ENCODE data around the gene ZNF384. TPM values are rescaled to one million over a fixed set of nuclear protein-coding genes. Genes with fewer than 3 reads are reported as not detected.

The ZNF384 gene
- total RNA-seq, 1 donor from 2014 or later: 26.0 TPM

DNA sequence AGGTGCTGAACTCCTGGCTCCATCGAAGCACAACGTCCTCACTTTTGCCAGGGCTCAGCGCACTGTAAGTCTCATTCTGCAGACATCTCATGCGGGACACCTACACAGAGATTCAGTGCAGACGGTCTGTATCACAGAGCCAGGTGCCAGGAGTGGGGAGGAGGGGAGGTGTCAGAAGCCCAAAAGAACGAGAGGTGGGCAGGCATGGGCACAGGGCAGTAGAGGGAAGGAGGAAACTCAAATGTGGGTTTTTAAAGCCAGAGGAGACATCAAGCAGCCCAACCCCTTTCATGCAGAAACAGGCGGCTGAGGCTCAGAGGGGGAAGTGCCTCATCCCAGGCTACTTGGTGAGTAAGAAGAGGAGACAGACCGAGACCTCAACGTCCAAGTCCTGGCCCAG is 50.9 kb downstream of the ZNF384 start:
- DNase-seq (ENCODE audit: missing footprints): no peak
- no peak for ATAC-seq
- intact Hi-C loops (cut with DNase I): no loop called here

- ATAC-seq (peak; percentile 53), DNase-seq (ENCODE audit: missing footprints) (no peak)
- intact Hi-C loops (cut with DNase I): no loop called here
Measured at GRCh38 chr12:6635856-6636531, 53.2 kb downstream of the ZNF384 start, which contains the start of gene LPAR5. LPAR5 (minus strand) TSS chr12:6635959; CDS start chr12:6621248, 14,711 bp downstream.

- DNase-seq (ENCODE audit: missing footprints) (no peak), ATAC-seq (no peak)
- intact Hi-C loops (cut with DNase I): no loop called here
Measured at GRCh38 chr12:6635375-6635855, 53.8 kb downstream of the ZNF384 start.

DNA sequence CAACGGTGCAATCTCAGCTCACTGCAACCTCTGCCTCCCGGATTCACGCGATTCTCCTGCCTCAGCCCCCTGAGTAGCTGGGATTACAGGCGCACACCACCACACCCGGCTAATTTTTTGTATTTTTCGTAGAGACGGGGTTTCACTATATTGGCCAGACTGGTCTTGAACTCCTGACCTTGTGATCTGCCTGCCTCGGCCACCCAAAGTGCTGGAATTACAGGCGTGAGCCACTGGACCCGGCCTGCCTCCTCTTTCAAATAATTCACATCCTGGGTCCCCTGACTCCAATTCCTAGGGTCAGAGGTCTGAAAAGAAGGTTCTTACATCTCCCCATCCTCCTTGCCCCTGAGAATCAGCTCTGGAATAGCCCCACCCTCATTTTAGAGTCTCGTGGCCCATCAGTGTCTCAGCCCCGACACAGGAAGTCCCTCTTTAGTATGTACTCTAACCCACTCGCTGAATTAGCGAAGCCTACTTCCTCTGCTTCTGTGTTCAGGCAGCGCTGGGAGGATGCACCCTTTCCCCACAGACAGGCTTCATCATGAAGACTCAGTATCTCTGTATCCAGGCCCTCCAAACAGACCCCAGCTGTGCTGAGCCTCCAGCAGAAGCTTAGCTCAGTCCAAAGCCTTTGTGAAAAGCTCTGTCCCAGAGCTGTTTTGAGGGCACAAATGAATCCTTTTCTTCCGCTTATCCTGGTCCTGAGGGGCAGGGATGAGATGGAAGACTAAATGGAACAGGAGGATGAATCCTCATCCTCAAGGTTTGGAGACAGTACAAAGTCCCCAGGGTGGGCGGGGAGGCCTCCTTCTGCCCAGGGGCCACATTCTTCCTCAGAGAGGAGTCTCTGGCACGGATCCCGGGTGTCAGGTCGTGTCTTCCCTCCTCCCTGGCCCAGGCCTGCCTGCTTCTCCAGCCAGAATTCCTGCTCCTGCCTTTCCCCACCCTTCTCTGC is 56.9 kb downstream of the ZNF384 start:
- DNase-seq (ENCODE audit: missing footprints) (no peak), ATAC-seq (peak; percentile 25)
- intact Hi-C loops (cut with DNase I): no loop called here

DNA sequence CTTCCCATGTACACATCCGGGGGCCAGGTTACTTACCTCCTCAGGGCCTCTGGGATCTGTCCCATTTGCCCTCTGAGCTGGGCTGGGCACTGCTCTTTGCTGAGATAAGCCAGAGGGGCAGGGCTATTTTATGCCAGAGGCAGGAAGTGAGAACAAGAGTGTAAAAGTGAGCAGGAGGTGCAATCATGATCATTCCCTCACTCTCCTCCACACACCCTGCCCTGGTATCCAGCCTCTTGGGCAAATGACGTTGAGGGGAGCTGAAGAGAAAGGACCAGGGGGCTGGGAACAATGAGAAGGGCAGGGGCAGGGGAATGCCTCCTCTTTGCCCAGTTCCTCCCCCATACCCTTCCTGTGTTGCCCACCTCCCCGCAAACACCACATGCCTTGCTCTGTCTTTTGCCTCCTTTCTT is 57.6 kb downstream of the ZNF384 start:
- ATAC-seq: peak; percentile 72
- no peak for DNase-seq (ENCODE audit: missing footprints)
- intact Hi-C loops (cut with DNase I): no loop called here

DNA sequence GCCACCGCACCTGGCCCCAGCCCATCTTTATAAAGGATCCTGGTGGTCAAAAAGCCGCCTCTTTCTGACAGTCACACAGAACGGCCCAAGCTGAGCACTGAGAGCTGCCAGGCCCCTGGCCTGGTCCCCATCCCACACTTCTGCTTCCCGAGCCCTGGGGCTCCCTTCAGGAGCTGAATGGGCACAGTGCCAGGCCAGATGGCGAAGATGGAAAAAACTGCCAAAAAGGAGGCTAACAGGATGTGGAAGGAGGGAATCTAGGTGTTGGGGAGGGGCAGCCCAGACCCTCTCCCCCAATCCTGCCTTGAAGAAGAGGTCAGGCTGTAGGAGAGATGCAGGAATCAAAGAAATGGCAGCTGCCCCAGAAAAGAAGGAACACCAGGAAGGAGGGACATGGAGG is 58.4 kb downstream of the ZNF384 start:
- intact Hi-C loops (cut with DNase I): no loop called here
- DNase-seq (ENCODE audit: missing footprints) (no peak), ATAC-seq (no peak)

DNA sequence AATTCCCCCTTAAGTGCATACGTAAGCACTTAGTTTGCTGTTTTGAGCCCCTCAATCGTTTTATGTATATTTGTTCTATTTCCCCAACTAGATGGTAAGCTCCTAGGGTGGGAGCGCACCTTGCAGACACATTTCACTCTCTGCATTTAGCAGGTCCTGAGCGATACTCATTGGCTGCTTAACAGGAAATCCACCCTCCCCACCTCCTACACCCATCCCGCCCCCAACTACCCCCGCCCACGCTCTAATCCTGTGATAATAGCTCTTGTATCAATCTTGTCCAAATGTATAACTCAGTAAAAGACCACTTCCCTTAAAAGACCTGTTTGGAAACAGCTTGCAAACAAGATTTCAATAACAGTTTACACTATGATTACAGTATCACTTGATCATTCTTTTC is 61.6 kb downstream of the ZNF384 start:
- DNase-seq (ENCODE audit: missing footprints) (no peak), ATAC-seq (no peak)
- intact Hi-C loops (cut with DNase I): no loop called here

- ATAC-seq: no peak
- no peak for DNase-seq (ENCODE audit: missing footprints)
- intact Hi-C loops (cut with DNase I): no loop called here
Measured at GRCh38 chr12:6626654-6627283, 62.4 kb downstream of the ZNF384 start.

DNA sequence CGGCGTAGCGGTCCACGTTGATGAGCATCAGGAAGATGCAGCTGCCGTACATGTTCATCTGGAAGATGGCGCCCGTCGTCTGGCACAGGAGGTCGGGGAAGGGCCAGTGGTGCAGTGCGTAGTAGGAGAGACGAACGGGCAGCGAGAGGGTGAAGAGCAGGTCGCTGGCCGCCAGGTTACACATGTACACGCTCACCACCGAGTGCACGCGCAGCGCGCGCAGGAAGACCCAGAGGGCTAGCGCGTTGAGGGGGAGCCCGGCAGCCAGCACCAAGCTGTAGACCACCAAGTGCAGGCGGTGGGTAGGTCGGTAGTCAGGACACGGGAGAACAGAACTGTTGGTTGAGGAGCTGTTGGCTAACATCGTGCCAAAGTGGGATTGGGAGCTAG is 68.3 kb downstream of the ZNF384 start:
- intact Hi-C loops (cut with DNase I): no loop called here
- ATAC-seq (no peak), DNase-seq (ENCODE audit: missing footprints) (no peak)

- ATAC-seq: no peak
- intact Hi-C loops (cut with DNase I): no loop called here
Measured at GRCh38 chr12:6620137-6620884, 68.9 kb downstream of the ZNF384 start.

DNA sequence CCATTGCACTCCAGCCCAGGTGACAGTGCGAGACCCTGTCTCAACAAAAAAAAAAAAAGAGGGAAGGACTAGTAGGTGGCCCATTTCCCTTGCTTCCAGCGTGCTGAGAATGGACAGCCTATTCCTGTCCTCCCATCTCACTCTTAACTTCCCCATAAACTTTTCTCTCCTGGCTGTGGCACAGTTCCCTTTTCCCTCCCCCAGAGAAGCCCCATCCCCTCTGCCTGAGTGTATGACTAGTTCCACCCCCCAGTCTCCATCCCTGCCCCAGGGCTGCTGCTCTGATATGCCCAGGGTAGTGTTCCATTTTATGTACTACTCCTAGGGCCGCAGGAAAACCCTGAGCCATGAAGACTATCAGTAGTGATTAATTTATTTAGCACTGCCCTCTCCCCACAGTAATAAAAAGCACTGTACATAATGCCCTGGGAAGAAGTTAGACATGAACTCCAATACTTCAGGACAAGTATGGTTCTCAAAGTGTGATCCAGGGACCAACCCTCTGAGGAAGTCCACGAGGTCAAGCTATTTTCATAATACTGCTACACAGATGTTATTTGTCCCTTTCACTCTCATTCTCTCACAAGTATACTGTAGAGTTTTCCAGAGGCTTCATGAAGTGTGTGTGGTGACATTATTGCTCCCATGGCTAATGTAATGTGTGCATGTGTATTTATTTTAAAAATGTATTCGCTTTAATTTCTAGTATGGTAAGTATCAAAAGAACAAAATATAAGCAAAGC is 70.5 kb downstream of the ZNF384 start:
- intact Hi-C loops (cut with DNase I): loop anchor here (5.0 kb wide), 2 partner anchors 44 to 159 kb away; partner anchors contain the start of gene ING4
- ATAC-seq (no peak), DNase-seq (ENCODE audit: missing footprints) (no peak)

More at GRCh38 chr12:6620137-6620884, 68.9 kb downstream of the ZNF384 start:
- DNase-seq (ENCODE audit: missing footprints): peak; percentile 76

Other genes with a start within 250 kb of the ZNF384 start
- not detected for gene CD27, start 244.4 kb downstream of the ZNF384 start, total RNA-seq
- 15.7 TPM for gene TAPBPL, start 237.3 kb downstream of the ZNF384 start, total RNA-seq
- gene VAMP1, start 218.7 kb downstream of the ZNF384 start, total RNA-seq: 4.2 TPM
- 278 TPM for gene MRPL51, start 196.1 kb downstream of the ZNF384 start, total RNA-seq
- gene NCAPD2, start 195.3 kb downstream of the ZNF384 start, total RNA-seq: 11.6 TPM
- gene GAPDH, start 154.9 kb downstream of the ZNF384 start, total RNA-seq: 4,337 TPM
- gene IFFO1, start 133.3 kb downstream of the ZNF384 start, total RNA-seq: 15.9 TPM
- 16.2 TPM for gene NOP2, start 121.1 kb downstream of the ZNF384 start, total RNA-seq
- 165 TPM for gene CHD4, start 82.0 kb downstream of the ZNF384 start, total RNA-seq
- 7.5 TPM for gene LPAR5, start 53.4 kb downstream of the ZNF384 start, total RNA-seq
- gene ACRBP, start 41.9 kb downstream of the ZNF384 start, total RNA-seq: 1.2 TPM
- gene ING4, start 26.3 kb downstream of the ZNF384 start, total RNA-seq: 21.1 TPM
- 0.27 TPM for gene PIANP, start 11.4 kb upstream of the ZNF384 start, total RNA-seq
- 83.1 TPM for gene COPS7A, start 34.7 kb upstream of the ZNF384 start, total RNA-seq
- 156 TPM for gene MLF2, start 63.8 kb upstream of the ZNF384 start, total RNA-seq
- 152 TPM for gene PTMS, start 77.0 kb upstream of the ZNF384 start, total RNA-seq
- 0.24 TPM for gene LAG3, start 83.1 kb upstream of the ZNF384 start, total RNA-seq
- 13.4 TPM for gene CD4, start 100.2 kb upstream of the ZNF384 start, total RNA-seq
- gene GPR162, start 132.4 kb upstream of the ZNF384 start, total RNA-seq: 7.8 TPM
- 10.3 TPM for gene P3H3, start 139.0 kb upstream of the ZNF384 start, total RNA-seq
- gene GNB3, start 151.6 kb upstream of the ZNF384 start, total RNA-seq: 4.0 TPM
- gene CDCA3, start 161.9 kb upstream of the ZNF384 start, total RNA-seq: 1.2 TPM
- 62.0 TPM for gene USP5, start 162.8 kb upstream of the ZNF384 start, total RNA-seq
- 832 TPM for gene TPI1, start 178.2 kb upstream of the ZNF384 start, total RNA-seq
- 3.0 TPM for gene SPSB2, start 183.9 kb upstream of the ZNF384 start, total RNA-seq
- 9.4 TPM for gene LRRC23, start 215.4 kb upstream of the ZNF384 start, total RNA-seq
- gene ENO2, start 225.2 kb upstream of the ZNF384 start, total RNA-seq: 10.2 TPM
- gene ATN1, start 238.6 kb upstream of the ZNF384 start, total RNA-seq: 78.9 TPM